ENCODE results near the gene SALL1. TPM values are rescaled to one million over a fixed set of nuclear protein-coding genes. Genes with fewer than 3 reads are reported as not detected.

SALL1 gene
- polyA plus RNA-seq, 1 donor (not counting 4 experiments of a cell fraction or from before 2014, with no cell fraction given) = not detected

DNA sequence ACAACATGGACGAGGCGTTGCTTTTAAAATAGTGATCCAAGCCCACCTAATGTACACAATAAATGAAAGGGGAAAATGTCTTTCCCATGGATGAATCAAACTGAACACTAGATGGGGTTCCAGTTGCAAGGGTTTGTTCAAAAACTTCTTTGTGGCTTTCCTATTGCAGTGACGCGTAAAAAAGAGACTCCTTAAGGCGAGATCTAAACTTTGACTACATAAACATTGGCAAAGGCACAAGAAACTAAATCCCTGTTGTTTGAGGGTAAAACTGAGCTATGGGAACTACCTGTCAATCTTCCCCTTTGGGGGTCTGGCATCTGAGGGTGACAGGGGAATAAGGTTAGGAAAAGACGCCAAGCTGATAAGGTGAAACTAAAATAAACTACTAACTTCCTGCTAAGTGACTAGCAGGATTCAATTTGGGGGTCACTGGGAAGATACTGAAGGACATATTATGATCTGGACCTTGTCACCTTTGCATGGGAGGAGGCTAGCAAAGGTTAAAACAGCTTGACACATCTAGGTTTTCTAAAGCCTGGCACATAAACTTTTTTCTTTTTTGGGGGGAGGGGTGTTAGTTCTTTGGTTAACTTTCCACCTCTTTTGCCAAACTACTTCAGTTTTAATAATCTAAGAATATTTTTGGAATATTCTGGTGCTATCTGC, 4.7 kb downstream of the SALL1 start:
- H3K9me1 ChIP-seq (ENCODE audit: control insufficient read depth, extremely low read depth, insufficient read depth, low read length) = no peaks in the 10 kb centered on the region
- H3K27me3 ChIP-seq (ENCODE audit: control insufficient read depth, extremely low read depth, insufficient read depth, low read length) = peaks cover 47% of the 10 kb centered on the region
- no peak overlapping the region for H2AFZ ChIP-seq (ENCODE audit: control insufficient read depth, low read length)
- no peak overlapping the region for H3K4me3 ChIP-seq (ENCODE audit: control insufficient read depth in 2 of 3, extremely low read depth in 1 of 3, insufficient read depth in 2 of 3, low read depth in 1 of 3, low read length in 3 of 3)
- H3K9ac ChIP-seq (ENCODE audit: control insufficient read depth, extremely low read depth, insufficient read depth, low read length) = no peak overlapping the region
- DNase-seq (ENCODE audit: low read depth, low spot score) = no peak
- FAIRE-seq = no peak
- no peaks in the 10 kb centered on the region for H3K9me3 ChIP-seq (ENCODE audit: control insufficient read depth, low read depth, low read length)
- no peaks in the 10 kb centered on the region for H4K20me1 ChIP-seq (ENCODE audit: control insufficient read depth, extremely low read depth, insufficient read depth, low read length)
- H3K4me1 ChIP-seq (ENCODE audit: control insufficient read depth, extremely low read depth, insufficient read depth, low read length) = no peaks in the 10 kb centered on the region
- dilution Hi-C loops (cut with MboI; ENCODE audit: extremely low pct_ligation_motif_present, low sequenced_read_pairs) = no loop called here
- H3K4me2 ChIP-seq (ENCODE audit: control insufficient read depth, extremely low read depth, insufficient read depth, low read depth, low read length) = no peak overlapping the region
- TF ChIP-seq EZH2 (IDR thresholded peaks at IDR 0.05; ENCODE audit: low read length) = peak; percentile 35
- TF ChIP-seq, protein P1, sequence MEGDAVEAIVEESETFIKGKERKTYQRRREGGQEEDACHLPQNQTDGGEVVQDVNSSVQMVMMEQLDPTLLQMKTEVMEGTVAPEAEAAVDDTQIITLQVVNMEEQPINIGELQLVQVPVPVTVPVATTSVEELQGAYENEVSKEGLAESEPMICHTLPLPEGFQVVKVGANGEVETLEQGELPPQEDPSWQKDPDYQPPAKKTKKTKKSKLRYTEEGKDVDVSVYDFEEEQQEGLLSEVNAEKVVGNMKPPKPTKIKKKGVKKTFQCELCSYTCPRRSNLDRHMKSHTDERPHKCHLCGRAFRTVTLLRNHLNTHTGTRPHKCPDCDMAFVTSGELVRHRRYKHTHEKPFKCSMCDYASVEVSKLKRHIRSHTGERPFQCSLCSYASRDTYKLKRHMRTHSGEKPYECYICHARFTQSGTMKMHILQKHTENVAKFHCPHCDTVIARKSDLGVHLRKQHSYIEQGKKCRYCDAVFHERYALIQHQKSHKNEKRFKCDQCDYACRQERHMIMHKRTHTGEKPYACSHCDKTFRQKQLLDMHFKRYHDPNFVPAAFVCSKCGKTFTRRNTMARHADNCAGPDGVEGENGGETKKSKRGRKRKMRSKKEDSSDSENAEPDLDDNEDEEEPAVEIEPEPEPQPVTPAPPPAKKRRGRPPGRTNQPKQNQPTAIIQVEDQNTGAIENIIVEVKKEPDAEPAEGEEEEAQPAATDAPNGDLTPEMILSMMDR (optimal IDR thresholded peaks at IDR 0.05 in 1 of 3, IDR thresholded peaks at IDR 0.05 in 1 of 3, conservative IDR thresholded peaks at IDR 0.05 in 1 of 3; ENCODE audit: extremely low read depth in 1 of 3, insufficient read depth in 2 of 3, low read length in 3 of 3) = no peak
- no peaks in the 10 kb centered on the region for H3K36me3 ChIP-seq (ENCODE audit: control insufficient read depth in 2 of 2, extremely low read depth in 1 of 2, insufficient read depth in 2 of 2, low read length in 2 of 2)
- no peaks in the 10 kb centered on the region for H3K79me2 ChIP-seq (ENCODE audit: control insufficient read depth, insufficient read depth, low read length)
- no peak overlapping the region for H3K27ac ChIP-seq (ENCODE audit: control insufficient read depth, insufficient read depth, low read length)

DNA sequence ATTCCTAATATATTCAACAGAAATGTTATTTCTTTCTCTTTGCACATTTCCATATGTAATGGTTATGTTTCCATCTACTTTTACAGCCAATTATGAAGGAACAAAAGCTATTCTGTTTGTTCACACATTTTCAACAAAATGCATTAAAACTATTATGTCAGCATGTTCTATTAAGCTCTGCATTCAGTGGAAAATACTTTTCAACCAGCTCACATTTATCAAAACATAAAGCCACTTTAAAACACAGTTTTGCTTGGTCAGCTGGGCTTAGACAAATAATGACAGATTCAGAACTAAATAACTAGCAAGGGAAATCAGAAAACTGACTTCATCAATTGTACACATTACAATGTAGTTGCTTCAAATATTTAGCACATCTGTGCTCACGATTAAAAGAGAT, 6.9 kb downstream of the SALL1 start:
- Histone ChIP-seq H4K20me1 (ENCODE audit: control insufficient read depth, extremely low read depth, insufficient read depth, low read length) (no peaks in the 10 kb centered on the region), H3K27me3 (ENCODE audit: control insufficient read depth, extremely low read depth, insufficient read depth, low read length) (peaks cover 26% of the 10 kb centered on the region), H3K4me1 (ENCODE audit: control insufficient read depth, extremely low read depth, insufficient read depth, low read length) (no peaks in the 10 kb centered on the region), H3K9ac (ENCODE audit: control insufficient read depth, extremely low read depth, insufficient read depth, low read length) (no peak overlapping the region), H3K9me3 (ENCODE audit: control insufficient read depth, low read depth, low read length) (no peaks in the 10 kb centered on the region), H3K27ac (ENCODE audit: control insufficient read depth, insufficient read depth, low read length) (no peak overlapping the region), H2AFZ (ENCODE audit: control insufficient read depth, low read length) (no peak overlapping the region), H3K4me2 (ENCODE audit: control insufficient read depth, extremely low read depth, insufficient read depth, low read depth, low read length) (no peak overlapping the region), H3K4me3 (ENCODE audit: control insufficient read depth in 2 of 3, extremely low read depth in 1 of 3, insufficient read depth in 2 of 3, low read depth in 1 of 3, low read length in 3 of 3) (no peak overlapping the region), H3K9me1 (ENCODE audit: control insufficient read depth, extremely low read depth, insufficient read depth, low read length) (no peaks in the 10 kb centered on the region), H3K79me2 (ENCODE audit: control insufficient read depth, insufficient read depth, low read length) (no peaks in the 10 kb centered on the region), H3K36me3 (ENCODE audit: control insufficient read depth in 2 of 2, extremely low read depth in 1 of 2, insufficient read depth in 2 of 2, low read length in 2 of 2) (no peaks in the 10 kb centered on the region)
- TF ChIP-seq EZH2 (IDR thresholded peaks at IDR 0.05; ENCODE audit: low read length) = no peak
- TF ChIP-seq, protein P1 (optimal IDR thresholded peaks at IDR 0.05 in 1 of 3, IDR thresholded peaks at IDR 0.05 in 1 of 3, conservative IDR thresholded peaks at IDR 0.05 in 1 of 3; ENCODE audit: extremely low read depth in 1 of 3, insufficient read depth in 2 of 3, low read length in 3 of 3) = no peak
- FAIRE-seq (no peak), DNase-seq (ENCODE audit: low read depth, low spot score) (no peak)
- dilution Hi-C loops (cut with MboI; ENCODE audit: extremely low pct_ligation_motif_present, low sequenced_read_pairs) = no loop called here
